Thyroid gland (tissue), 4 donors: ENCODE measurements around the gene NRBP1. TPM values are rescaled to one million over a fixed set of nuclear protein-coding genes. Genes with fewer than 3 reads are reported as not detected.

Source experiments
- DNase-seq, 2 donors: peaks; one replicate each; pipeline ENCODE4 v3.0.0-alpha.2; 2019
- H3K27ac ChIP-seq, 3 donors: fragments of 200-600 bp; sonication (generic); 1 replicate in 2 of 3; 2 replicates in 1 of 3; pipeline ENCODE4 v1.5.1; 2016 to 2019; ENCODE audit warnings: mild to moderate bottlenecking in 1 of 3, moderate library complexity in 1 of 3
- H3K27me3 ChIP-seq: fragments of 200-600 bp; sonication (generic); one replicate; pipeline ENCODE4 v1.5.1; 2019
- H3K36me3 ChIP-seq, 2 donors: fragments of 200-600 bp; sonication (generic); one replicate each; pipeline ENCODE4 v1.5.1; 2016 to 2019
- H3K4me1 ChIP-seq, 2 donors: fragments of 200-600 bp; sonication (generic); one replicate each; pipeline ENCODE4 v1.5.1; 2017 to 2019
- H3K4me3 ChIP-seq, 3 donors: fragments of 200-600 bp; sonication (generic); replicated peaks in 1 of 3; 1 replicate in 2 of 3; 2 replicates in 1 of 3; pipeline ENCODE4 v1.5.1; 2016; ENCODE audit warnings: mild to moderate bottlenecking in 1 of 3
- H3K9me3 ChIP-seq: fragments of 200-600 bp; sonication (generic); one replicate; pipeline ENCODE4 v1.5.1; 2017
- POLR2A ChIP-seq, 2 donors: fragments of 450-650 bp; IDR thresholded peaks; one replicate each; pipeline ENCODE4 v1.6.1; 2017; ENCODE audit warnings: antibody characterized with exemption in 2 of 2, mild to moderate bottlenecking in 2 of 2, moderate library complexity in 1 of 2
- WGBS, 2 donors: methylation state at CpG; one replicate each; pipeline ENCODE4 v1.1.5; 2017; 5-methylcytosine and 5-hydroxymethylcytosine counted together
- intact Hi-C: fragments of 100-400 bp; cut with DNase I; formaldehyde crosslinking; loops from one replicate; pipeline ENCODE4 v1.15.1; 2023
- total RNA-seq, 4 donors: library from RNA; depleted of rRNA; stranded (reverse); fragments of >200 nt; gene quantifications; one replicate each; pipeline ENCODE4 v1.2.3, GENCODE V29; 2016
- TF ChIP-seq, protein P1 (sequence below), 6 experiments: fragments of 200-600 bp in 3 of 6; fragments of 450-650 bp in 3 of 6; sonication (generic) in 3 of 6; IDR thresholded peaks; one replicate each; pipeline ENCODE4 v1.5.1; 2016 to 2019; ENCODE audit warnings: antibody characterized with exemption in 6 of 6, mild to moderate bottlenecking in 2 of 6, inconsistent platforms in 1 of 6, moderate library complexity in 1 of 6

The NRBP1 gene
- total RNA-seq, 4 donors from 2014 or later, result 45.2 to 68.6 (median 63.1) TPM

DNA sequence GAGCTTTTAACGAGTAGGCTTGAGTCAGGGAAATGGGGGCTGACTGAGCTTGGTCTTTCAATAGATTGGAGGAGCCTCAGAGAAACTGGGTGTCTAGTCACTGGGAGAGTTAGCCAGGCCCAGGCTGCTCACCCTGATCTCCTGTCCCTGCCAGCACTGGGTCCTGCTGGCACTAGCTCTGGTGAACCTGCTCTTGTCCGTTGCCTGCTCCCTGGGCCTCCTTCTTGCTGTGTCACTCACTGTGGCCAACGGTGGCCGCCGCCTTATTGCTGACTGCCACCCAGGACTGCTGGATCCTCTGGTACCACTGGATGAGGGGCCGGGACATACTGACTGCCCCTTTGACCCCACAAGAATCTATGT lies 14.5 kb downstream of the NRBP1 start:
- Histone ChIP-seq H3K27ac (peak overlapping the region in 1 of 3 donors; percentile 39), H3K9me3 (no peaks in the 10 kb centered on the region), H3K4me1 (peaks cover 0 to 9% of the 10 kb centered on the region in 2 donors), H3K36me3 (peaks cover 40 to 45% of the 10 kb centered on the region in 2 donors), H3K4me3 (peak overlapping the region in 1 of 3 donors; percentile 31), H3K27me3 (no peaks in the 10 kb centered on the region)
- TF ChIP-seq, protein P1, sequence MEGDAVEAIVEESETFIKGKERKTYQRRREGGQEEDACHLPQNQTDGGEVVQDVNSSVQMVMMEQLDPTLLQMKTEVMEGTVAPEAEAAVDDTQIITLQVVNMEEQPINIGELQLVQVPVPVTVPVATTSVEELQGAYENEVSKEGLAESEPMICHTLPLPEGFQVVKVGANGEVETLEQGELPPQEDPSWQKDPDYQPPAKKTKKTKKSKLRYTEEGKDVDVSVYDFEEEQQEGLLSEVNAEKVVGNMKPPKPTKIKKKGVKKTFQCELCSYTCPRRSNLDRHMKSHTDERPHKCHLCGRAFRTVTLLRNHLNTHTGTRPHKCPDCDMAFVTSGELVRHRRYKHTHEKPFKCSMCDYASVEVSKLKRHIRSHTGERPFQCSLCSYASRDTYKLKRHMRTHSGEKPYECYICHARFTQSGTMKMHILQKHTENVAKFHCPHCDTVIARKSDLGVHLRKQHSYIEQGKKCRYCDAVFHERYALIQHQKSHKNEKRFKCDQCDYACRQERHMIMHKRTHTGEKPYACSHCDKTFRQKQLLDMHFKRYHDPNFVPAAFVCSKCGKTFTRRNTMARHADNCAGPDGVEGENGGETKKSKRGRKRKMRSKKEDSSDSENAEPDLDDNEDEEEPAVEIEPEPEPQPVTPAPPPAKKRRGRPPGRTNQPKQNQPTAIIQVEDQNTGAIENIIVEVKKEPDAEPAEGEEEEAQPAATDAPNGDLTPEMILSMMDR (IDR thresholded peaks at IDR 0.05), result no peak
- TF ChIP-seq POLR2A (IDR thresholded peaks at IDR 0.05), result no peak
- 86 to 87% methylated on average over 5 to 6 of the region's 6 CpGs for WGBS, 2 donors
- intact Hi-C loops, result no loop called here
- DNase-seq, result peak; percentile 10

DNA sequence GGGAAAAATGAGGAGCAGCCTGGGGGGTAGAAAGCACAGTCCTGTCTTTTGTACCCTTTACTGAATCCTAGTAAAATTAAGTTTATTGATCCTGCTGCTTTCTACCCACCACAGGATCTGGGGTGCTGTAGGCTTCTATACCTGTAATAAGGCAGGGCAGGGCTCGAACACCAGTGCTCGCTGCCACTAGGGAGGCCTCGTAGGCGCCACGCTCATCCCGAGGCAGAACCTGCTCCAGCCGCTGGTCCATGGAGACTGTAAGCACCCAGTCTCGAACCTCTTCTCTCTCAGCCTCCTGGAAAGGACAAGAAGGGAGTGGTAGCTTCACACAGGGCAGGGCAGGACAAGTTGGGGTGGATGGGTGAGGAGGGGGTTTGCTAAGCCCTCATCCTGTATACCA lies 16.7 kb downstream of the NRBP1 start:
- Histone ChIP-seq H3K4me3 (no peak overlapping the region), H3K36me3 (peaks cover 33 to 43% of the 10 kb centered on the region in 2 donors), H3K4me1 (peaks cover 0 to 9% of the 10 kb centered on the region in 2 donors), H3K9me3 (no peaks in the 10 kb centered on the region), H3K27ac (no peak overlapping the region), H3K27me3 (no peaks in the 10 kb centered on the region)
- intact Hi-C loops, result no loop called here
- WGBS, 2 donors, result 96 to 97% methylated on average over 8 of the region's 8 CpGs
- TF ChIP-seq POLR2A (IDR thresholded peaks at IDR 0.05), result no peak
- TF ChIP-seq, protein P1 (IDR thresholded peaks at IDR 0.05), result no peak
- no peak for DNase-seq

DNA sequence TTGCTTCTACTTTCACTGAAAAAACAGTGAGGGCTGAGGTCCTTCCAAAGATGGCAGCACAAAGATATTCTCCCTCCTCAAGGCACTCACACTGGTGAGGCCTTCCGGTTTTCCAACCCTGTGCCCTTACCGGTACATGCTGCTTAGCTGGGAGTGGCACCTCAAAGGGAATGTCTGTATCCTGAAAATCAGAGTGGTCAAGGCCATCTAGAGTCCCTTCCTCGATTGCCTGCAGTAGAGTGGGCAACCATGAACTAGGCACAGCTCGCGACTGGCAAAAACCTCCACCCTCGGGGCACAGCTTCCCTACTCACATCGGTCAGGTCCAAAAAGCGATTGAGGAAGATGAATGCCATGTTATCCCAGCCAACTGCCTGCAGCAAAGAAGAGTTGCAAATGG lies 17.2 kb downstream of the NRBP1 start:
- Histone ChIP-seq H3K36me3 (peaks cover 31 to 41% of the 10 kb centered on the region in 2 donors), H3K9me3 (no peaks in the 10 kb centered on the region), H3K4me3 (no peak overlapping the region), H3K4me1 (peaks cover 0 to 9% of the 10 kb centered on the region in 2 donors), H3K27me3 (no peaks in the 10 kb centered on the region), H3K27ac (no peak overlapping the region)
- TF ChIP-seq POLR2A (IDR thresholded peaks at IDR 0.05), result no peak
- TF ChIP-seq, protein P1 (IDR thresholded peaks at IDR 0.05), result no peak
- no peak for DNase-seq
- WGBS, 2 donors, result 94 to 96% methylated on average over 8 of the region's 8 CpGs
- intact Hi-C loops, result no loop called here

DNA sequence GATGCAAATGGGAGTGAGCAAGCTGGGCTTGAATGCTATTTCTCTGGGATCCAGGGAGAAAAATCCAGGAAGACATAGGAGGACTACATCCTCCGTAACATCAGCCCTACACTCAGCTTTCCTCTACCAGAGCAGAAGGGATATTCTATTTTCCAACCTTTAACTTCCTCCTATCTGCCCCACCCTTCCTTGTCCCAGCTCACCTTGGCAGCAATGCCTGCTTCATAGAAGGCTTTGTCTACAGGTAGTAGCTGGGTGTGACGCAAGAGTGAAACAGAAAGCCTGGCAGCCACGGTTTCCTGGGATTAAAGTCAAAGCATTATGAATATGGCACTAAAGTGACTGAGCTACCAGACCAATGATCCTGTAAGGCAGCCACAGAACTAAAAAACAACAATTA lies 17.6 kb downstream of the NRBP1 start:
- 84 to 92% methylated on average over 3 of the region's 3 CpGs for WGBS, 2 donors

DNA sequence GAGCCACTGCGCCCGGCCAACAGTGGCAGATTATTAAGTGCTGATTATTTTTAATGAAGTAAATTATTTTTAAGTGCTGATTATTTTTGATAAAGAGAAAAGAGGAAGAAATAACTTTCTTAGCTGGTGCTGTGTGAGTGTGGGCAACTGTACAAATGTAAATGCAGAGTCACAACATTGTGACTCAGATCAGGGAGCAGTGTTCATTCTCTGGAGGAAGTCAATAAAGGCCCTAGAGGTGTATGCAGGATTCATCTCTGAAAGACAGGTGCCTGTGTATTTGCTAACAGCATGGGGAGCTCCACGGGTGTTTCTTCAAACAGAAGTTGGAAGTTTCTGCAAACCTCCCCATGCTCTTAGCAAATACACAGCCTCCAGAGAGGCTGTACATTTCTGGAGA lies 19.9 kb downstream of the NRBP1 start:
- H3K9me3 ChIP-seq, result no peaks in the 10 kb centered on the region
- H3K4me1 ChIP-seq, result no peaks in the 10 kb centered on the region
- H3K27me3 ChIP-seq, result no peaks in the 10 kb centered on the region
- H3K27ac ChIP-seq, result no peak overlapping the region
- no peak for DNase-seq
- 56 to 72% methylated on average over 3 of the region's 3 CpGs for WGBS, 2 donors
- H3K36me3 ChIP-seq, result peaks cover 34 to 39% of the 10 kb centered on the region in 2 donors
- intact Hi-C loops, result no loop called here
- H3K4me3 ChIP-seq, result no peak overlapping the region
- TF ChIP-seq, protein P1 (IDR thresholded peaks at IDR 0.05), result no peak
- TF ChIP-seq POLR2A (IDR thresholded peaks at IDR 0.05), result no peak

More for the DNA sequence above, 17.6 kb downstream of the NRBP1 start:
- Histone ChIP-seq H3K9me3 (no peaks in the 10 kb centered on the region), H3K4me3 (no peak overlapping the region), H3K4me1 (peaks cover 0 to 9% of the 10 kb centered on the region in 2 donors), H3K36me3 (peaks cover 31 to 37% of the 10 kb centered on the region in 2 donors), H3K27me3 (no peaks in the 10 kb centered on the region), H3K27ac (no peak overlapping the region)
- TF ChIP-seq, protein P1 (IDR thresholded peaks at IDR 0.05), result no peak
- no peak for TF ChIP-seq POLR2A (IDR thresholded peaks at IDR 0.05)
- DNase-seq, result no peak
- intact Hi-C loops, result no loop called here
